Stimulated activated CD4-positive, alpha-beta T cell treated with anti-CD3 and anti-CD28 coated beads, Interleukin-4, amount 100 ng/mL, for 1 hour (primary cell): ENCODE data around the gene PAK1IP1.
"Not testable (repeated sequence)": the region's sequence is repeated elsewhere in the genome, so short reads cannot be mapped to it uniquely, and the experiment has no call there.

ENCODE experiments used
- DNase-seq: peaks from one replicate; pipeline ENCODE4 v3.0.0-alpha.2; 2020

PAK1IP1 gene

DNA sequence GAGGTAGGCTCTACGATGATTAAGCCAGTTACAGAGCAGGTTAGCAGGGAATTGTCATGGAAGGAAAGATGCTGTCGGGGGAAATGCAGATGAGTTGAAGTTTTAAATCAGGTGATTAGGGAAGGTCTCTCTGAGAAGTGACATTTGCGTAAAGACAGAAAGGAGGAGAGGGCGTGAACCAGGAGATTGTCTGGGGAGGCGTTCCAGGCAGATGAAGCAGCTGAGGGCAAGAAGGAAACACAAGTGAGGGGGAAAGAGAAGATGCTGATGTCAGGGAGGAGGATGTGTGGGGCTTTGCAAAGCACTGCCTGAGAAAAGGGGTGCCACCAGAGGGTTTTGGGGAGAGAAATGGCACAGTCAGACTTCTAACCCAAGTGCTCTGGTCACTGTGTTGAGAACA is 50.3 kb downstream of the PAK1IP1 start:
- DNase-seq = no peak

DNA sequence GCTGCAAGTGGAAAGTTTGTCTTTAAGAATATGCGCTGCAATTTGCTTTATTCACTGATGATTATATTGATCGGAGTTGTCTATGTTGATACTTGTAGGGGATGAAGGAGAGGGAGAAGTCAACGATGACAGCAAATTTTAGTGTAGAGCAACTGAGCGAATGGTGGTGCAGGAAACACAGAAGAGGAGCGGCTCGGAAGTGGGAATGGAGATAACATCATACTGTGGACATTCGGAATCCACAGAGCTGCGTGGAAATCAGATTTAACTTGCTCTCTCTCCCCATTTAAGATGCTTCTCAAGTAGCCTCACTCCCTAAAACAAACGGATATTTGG is 52.1 kb downstream of the PAK1IP1 start:
- DNase-seq = no peak

DNA sequence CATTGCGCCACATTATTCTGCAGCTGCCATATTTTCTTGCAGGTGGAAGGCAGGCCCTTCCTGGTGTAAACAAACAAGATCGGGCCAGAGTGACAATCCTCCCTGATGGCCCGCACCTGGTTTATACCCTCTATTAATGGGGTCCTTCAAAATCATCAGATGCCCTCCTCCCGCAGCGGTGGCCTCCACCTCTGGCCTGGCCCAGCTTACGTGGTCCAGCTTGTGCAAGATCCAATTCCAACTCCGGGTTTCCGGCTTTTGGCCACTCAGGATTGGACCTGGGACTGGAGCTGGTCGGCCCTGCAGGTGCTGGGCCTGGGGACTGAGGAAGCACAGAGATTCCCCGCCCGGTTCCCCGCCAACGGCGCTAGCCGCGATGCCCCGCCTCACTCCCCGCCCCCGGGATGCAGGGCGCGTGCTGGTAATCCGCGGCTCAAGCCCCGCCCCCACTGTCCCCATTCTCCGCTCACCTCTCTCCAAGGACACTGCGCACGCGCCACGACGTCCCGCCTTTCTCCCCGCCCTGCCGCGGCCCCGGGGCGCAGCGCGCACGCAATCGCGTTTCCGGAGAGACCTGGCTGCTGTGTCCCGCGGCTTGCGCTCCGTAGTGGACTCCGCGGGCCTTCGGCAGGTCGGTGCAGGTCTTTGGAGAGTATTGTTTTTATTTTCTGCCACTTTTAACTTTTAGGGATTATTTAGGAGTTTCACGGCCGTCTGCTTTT is 52.6 kb downstream of the PAK1IP1 start, which contains the start of gene TMEM14B:
TMEM14B (plus strand) TSS at position 555 of the 722 bp plus-strand sequence. CDS start 1,441 bp downstream, outside the sequence.
- peak; percentile 100 for DNase-seq

DNA sequence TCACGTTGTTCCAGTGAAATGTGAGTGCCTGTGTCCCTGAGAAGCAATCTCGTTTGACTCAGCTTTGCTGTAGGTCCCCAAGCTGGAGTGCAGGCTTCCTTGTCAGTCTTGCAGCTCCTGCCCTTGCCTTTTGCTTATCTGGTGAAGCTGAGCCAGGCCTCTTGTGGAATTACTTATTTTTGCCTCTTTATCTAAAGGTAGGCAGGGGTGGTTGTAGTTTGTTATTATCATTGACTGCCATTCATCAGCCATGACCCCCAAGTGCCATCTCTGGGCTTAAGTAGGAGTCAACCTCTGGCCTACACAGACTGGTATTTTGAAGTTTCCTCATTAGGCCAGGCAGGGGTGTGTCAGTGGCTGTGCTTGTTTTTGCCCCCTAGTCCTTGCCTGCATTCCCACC is 55.0 kb downstream of the PAK1IP1 start:
- DNase-seq = no peak

DNA sequence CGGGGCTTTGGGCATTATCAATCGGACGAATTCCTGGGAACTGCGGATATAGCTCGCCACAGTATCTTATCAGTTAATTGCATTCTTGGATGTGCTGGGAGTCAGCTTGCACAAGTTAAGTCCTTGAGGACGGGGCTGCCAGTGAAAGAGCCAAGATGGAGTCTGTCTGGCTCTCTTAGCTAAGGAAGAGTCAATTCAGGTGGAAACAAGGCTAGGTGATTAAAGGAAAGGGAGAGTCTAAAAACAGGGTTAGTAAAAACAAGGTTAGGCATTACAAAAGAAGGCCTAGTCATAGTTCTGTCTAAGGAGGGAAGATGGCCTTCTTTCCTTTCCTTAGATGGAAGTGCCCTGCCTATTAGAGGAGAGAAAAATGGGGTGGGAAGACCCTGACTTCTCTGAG is 55.8 kb downstream of the PAK1IP1 start:
- not testable (repeated sequence) for DNase-seq

DNA sequence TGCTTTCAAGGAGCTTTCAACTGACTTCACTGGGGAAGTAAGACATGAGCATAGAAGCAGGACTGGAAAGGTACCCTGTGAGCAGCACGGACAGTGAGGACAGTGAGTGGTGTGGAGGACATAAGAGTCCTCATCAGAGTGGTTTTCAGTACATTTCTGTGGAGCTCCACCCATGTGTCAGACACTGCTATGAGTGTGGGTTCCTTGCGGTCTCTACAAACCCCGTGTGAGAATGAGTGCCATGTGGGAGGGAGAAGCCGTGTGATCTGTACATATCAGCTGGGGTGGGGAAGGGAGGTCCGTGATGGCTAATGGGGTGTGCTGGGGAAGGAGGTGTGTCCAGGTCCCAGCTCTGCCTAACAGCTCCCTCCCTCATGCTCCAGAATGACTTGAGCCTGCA is 57.0 kb downstream of the PAK1IP1 start:
- DNase-seq = not testable (repeated sequence)

DNA sequence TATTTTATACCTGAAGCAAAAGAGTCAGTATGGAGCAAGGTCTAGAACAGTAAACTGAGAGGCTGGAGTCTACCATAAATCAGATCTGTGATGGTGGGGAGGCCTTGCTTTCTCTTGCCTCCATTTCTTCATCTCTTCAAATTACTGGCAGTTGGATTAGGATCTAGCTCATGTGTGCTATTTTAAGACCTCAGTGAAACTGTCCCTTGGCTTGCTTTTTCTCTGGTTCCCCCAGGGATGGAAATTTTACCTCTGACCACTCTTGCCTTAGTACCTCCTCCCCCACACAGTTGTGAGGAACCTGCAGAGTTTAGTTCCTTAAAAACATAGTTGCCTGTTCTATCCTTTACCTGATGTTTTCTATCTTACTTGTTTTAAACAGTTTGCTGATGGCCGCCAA is 61.3 kb downstream of the PAK1IP1 start:
- DNase-seq = no peak
